Esophagus squamous epithelium (tissue), 4 donors: Measurements from ENCODE around the gene RBP3.

Experiments
- POLR2A ChIP-seq, 4 donors: fragments of 450-650 bp; IDR thresholded peaks; one replicate each; pipeline ENCODE4 v1.6.1; 2017; ENCODE audit warnings: antibody characterized with exemption in 4 of 4, mild to moderate bottlenecking in 4 of 4, moderate library complexity in 3 of 4
- TF ChIP-seq, protein P1 (sequence below), 6 experiments: fragments of 450-650 bp in 4 of 6; fragments of 200-600 bp in 2 of 6; sonication (generic) in 2 of 6; IDR thresholded peaks; one replicate each; pipeline ENCODE4 v1.5.1; 2016 to 2019; ENCODE audit warnings: antibody characterized with exemption in 6 of 6, mild to moderate bottlenecking in 4 of 6, moderate library complexity in 4 of 6

DNA sequence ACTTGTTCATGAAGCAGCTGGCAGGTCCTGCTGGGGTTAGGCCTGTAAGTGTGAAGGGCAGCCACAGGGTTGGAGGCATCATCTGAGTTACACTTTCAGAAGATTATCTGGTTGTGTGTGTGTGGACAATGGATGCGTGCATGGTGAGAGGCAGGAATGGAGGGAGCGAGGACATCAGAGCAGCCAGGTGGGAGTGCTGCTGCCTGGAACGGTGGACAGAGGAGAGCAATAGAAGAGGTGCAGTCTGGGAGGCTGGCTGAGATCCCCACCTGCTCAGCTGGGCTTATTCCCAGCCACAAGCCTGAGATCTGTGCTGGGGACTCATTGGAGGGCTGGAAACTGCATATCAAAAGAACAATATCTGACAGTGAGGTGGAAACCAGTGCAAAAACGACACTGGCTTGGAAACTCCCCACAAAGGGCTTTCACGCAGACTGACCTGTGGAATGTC is 18.0 kb downstream of the RBP3 start:
- TF ChIP-seq, protein P1, sequence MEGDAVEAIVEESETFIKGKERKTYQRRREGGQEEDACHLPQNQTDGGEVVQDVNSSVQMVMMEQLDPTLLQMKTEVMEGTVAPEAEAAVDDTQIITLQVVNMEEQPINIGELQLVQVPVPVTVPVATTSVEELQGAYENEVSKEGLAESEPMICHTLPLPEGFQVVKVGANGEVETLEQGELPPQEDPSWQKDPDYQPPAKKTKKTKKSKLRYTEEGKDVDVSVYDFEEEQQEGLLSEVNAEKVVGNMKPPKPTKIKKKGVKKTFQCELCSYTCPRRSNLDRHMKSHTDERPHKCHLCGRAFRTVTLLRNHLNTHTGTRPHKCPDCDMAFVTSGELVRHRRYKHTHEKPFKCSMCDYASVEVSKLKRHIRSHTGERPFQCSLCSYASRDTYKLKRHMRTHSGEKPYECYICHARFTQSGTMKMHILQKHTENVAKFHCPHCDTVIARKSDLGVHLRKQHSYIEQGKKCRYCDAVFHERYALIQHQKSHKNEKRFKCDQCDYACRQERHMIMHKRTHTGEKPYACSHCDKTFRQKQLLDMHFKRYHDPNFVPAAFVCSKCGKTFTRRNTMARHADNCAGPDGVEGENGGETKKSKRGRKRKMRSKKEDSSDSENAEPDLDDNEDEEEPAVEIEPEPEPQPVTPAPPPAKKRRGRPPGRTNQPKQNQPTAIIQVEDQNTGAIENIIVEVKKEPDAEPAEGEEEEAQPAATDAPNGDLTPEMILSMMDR (IDR thresholded peaks at IDR 0.05), result no peak
- TF ChIP-seq POLR2A (IDR thresholded peaks at IDR 0.05), result no peak
